Measurements from ENCODE around the gene MXD1.

MXD1 gene

DNA sequence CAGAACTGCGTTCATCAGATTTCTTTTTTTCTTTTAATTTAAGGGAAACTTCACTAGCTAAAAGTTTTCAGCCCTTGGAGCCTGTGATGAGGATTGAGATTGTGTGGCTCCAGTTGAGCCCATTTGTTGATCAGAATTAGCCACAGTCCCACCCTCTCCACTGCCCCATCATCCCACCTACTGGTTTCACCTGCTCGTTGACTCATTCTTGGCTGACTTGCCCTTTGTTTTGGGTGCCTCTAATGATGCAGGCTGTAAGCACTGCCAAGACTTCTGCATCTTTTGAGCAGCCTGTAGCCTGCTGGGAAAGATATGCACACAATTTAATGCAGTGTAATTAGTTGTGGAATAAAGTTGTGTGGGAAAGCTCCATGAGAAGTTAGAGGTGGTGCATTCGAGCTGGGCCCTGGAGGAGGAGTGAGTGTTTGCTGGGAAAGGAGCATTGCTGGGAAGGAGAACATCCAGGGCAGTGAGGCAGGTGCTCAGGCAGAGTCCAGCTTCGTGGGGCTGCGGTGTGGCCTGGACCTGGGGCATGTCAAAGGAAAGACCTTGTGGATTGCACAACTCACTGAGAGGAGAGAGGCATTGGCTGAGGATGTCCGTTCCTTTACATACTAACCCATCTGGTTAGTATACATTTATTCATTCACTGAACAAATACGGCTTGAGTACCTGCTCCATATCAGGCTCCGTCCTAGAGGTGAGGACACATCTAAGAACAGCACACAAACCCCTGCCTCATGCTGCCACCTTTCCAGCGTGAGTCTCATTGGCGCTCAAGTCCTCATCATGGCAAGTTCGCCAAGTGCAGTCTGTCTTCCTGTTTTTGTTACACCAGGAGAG lies 28.3 kb downstream of the MXD1 start:
- Histone ChIP-seq H3K27me3 (ENCODE audit: insufficient read depth, low read depth, severe bottlenecking) (no peaks in the 10 kb centered on the region), H3K27ac (no peak overlapping the region), H3K9me3 (ENCODE audit: severe bottlenecking) (no peaks in the 10 kb centered on the region), H3K4me3 (ENCODE audit: low read depth, low read length) (no peak overlapping the region), H3K36me3 (peaks cover 36% of the 10 kb centered on the region)
- DNase-seq: no peak
- TF ChIP-seq CTCF (IDR thresholded peaks at IDR 0.05; ENCODE audit: low read depth, low read length): no peak

DNA sequence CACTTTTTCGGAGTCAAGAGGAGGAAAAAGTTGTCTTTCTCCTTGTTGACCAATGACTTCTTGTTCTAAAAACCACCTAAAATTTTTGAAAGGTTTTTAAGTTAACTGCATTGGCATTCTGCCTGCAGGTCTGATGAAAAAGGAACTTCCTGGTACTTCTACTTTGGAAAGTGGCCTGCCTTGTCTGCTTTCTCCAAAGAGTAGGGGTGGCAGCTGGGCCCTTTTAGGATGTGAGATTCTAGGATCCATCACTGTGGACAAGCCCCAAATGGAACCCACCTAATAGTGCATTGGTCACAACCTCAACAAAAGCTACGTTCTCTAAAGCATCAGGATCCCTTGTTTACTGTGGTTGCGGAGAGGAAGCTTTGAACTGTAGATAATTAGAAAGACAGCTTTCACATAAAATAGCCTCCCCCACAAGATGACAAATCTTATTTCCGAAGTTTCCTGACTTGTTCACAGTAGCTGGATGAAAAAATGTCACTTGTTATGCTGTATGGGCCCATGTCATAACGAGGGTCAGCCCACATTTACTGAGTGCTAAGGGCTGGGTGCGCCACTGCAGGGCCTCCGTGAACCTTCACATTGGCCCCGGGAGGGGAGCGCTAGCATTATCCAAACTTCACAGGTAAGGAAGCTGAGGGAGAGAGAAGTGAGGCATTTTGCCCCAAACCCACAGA lies 29.1 kb downstream of the MXD1 start:
- Histone ChIP-seq H3K9me3 (ENCODE audit: severe bottlenecking) (no peaks in the 10 kb centered on the region), H3K36me3 (peaks cover 28% of the 10 kb centered on the region), H3K27me3 (ENCODE audit: insufficient read depth, low read depth, severe bottlenecking) (no peaks in the 10 kb centered on the region), H3K4me3 (ENCODE audit: low read depth, low read length) (no peak overlapping the region), H3K27ac (no peak overlapping the region)
- DNase-seq: no peak
- TF ChIP-seq CTCF (IDR thresholded peaks at IDR 0.05; ENCODE audit: low read depth, low read length): no peak

DNA sequence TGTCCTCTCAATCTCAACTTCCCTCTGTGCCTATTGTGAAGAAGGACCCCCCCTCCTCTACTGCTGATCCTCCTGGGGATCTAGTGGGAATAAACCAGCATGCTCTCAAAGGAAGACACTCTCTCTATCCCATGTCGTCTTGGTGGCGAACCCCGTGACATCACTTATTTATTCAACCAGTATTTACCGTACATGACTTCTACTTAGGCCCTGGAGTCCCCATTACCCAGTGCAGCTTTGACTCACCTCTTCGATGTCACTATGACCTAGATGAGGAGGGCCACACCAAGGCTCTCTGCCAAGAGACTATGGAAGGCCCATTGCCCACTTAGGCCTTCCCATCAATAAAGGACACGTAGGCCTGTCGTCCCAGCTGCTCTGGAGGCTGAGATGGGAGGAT lies 29.8 kb downstream of the MXD1 start:
- Histone ChIP-seq H3K27me3 (ENCODE audit: insufficient read depth, low read depth, severe bottlenecking) (no peaks in the 10 kb centered on the region), H3K9me3 (ENCODE audit: severe bottlenecking) (no peaks in the 10 kb centered on the region), H3K27ac (no peak overlapping the region), H3K4me3 (ENCODE audit: low read depth, low read length) (no peak overlapping the region), H3K36me3 (peaks cover 22% of the 10 kb centered on the region)
- TF ChIP-seq CTCF (IDR thresholded peaks at IDR 0.05; ENCODE audit: low read depth, low read length): no peak
- no peak for DNase-seq

- no peak for DNase-seq
- TF ChIP-seq CTCF (IDR thresholded peaks at IDR 0.05; ENCODE audit: low read depth, low read length): no peak
- H3K27ac ChIP-seq: no peak overlapping the region
Observed at GRCh38 chr2:69945441-69945840, 30.5 kb downstream of the MXD1 start.

DNA sequence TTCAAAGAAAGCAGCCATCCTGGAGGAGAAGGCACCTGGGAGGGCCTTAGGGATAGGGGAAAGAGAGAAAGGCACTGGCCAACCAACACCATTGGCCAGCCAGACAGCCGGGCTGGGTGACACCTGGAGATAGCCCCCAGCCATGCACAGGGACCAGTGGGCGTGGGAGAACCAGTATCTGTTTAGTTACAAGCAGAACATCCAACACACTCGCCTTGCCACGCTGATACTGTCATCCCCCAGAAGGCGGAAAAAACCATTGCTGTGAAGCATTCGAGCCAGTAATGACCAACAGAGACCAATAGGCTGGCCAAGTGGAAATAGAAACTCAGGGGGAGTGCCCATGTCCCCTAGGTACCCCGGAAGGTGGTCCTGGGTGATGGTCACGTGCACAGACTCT lies 31.0 kb downstream of the MXD1 start:
- no peak for TF ChIP-seq CTCF (IDR thresholded peaks at IDR 0.05; ENCODE audit: low read depth, low read length)
- Histone ChIP-seq H3K36me3 (peaks cover 14% of the 10 kb centered on the region), H3K27me3 (ENCODE audit: insufficient read depth, low read depth, severe bottlenecking) (no peaks in the 10 kb centered on the region), H3K27ac (no peak overlapping the region), H3K9me3 (ENCODE audit: severe bottlenecking) (no peaks in the 10 kb centered on the region), H3K4me3 (ENCODE audit: low read depth, low read length) (no peak overlapping the region)
- DNase-seq: no peak

More at GRCh38 chr2:69945441-69945840, 30.5 kb downstream of the MXD1 start:
- no peaks in the 10 kb centered on the region for H3K9me3 ChIP-seq (ENCODE audit: severe bottlenecking)
- H3K27me3 ChIP-seq (ENCODE audit: insufficient read depth, low read depth, severe bottlenecking): no peaks in the 10 kb centered on the region
- H3K4me3 ChIP-seq (ENCODE audit: low read depth, low read length): no peak overlapping the region
- H3K36me3 ChIP-seq: peaks cover 15% of the 10 kb centered on the region
